Hepatocyte (in vitro differentiated cells): ENCODE data around the gene RNF208.

Source experiments
- EZH2 ChIP-seq: fragments of 200-600 bp; sonication (generic); IDR thresholded peaks from 2 replicates; pipeline ENCODE4 v1.6.1; 2016; ENCODE audit warnings: antibody characterized with exemption, mild to moderate bottlenecking, borderline replicate concordance
- TF ChIP-seq, protein P1 (sequence below): fragments of 200-600 bp; sonication (generic); IDR thresholded peaks from 2 replicates; pipeline ENCODE4 v1.5.1; 2016; ENCODE audit warnings: antibody characterized with exemption, mild to moderate bottlenecking; ENCODE audit not compliant: poor library complexity

DNA sequence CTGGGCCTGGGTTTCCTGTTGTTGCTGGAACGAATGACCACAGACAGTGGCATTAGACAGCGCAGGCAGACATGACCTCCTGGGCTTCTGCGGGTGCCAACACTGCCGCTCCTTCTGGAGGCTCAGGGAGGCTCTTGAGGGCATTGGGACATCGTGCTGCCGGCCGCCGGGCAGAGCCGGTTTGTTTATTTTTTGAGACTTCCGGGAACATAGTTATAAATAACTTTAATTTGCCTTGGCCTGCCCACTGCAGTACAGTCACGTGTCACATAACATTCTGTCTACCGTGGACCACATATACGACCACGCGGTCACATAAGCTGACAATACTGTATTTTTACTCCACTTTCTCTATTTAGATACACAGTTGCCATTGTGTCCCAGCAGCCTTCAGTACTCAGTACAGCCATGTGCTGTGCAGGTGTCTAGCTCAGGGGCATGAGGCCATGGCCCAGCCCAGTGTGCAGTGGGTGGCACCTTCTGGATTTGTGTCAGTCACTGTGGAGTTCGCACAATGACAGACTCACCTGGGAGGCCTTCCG, 47.3 kb upstream of the RNF208 start:
- TF ChIP-seq, protein P1, sequence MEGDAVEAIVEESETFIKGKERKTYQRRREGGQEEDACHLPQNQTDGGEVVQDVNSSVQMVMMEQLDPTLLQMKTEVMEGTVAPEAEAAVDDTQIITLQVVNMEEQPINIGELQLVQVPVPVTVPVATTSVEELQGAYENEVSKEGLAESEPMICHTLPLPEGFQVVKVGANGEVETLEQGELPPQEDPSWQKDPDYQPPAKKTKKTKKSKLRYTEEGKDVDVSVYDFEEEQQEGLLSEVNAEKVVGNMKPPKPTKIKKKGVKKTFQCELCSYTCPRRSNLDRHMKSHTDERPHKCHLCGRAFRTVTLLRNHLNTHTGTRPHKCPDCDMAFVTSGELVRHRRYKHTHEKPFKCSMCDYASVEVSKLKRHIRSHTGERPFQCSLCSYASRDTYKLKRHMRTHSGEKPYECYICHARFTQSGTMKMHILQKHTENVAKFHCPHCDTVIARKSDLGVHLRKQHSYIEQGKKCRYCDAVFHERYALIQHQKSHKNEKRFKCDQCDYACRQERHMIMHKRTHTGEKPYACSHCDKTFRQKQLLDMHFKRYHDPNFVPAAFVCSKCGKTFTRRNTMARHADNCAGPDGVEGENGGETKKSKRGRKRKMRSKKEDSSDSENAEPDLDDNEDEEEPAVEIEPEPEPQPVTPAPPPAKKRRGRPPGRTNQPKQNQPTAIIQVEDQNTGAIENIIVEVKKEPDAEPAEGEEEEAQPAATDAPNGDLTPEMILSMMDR: no peak
- TF ChIP-seq EZH2: no peak
